Skeletal muscle cell (primary cell): ENCODE measurements around the gene UTS2R.
A peak's percentile ranks its signal among the peaks of the same experiment; 100 is the strongest.

Experiments
- DNase-seq: peaks from one replicate; pipeline ENCODE4 v3.0.0-alpha.2; 2010; ENCODE audit warnings: low read depth
- H3K4me3 ChIP-seq: 2 replicates; pipeline ENCODE4 v1.5.1; 2011; ENCODE audit warnings: low read depth, mild to moderate bottlenecking, control low read depth, low read length, moderate library complexity

The UTS2R gene

GRCh38 chr17:82385559-82386254 lies 14.1 kb downstream of the UTS2R start:
- H3K4me3 ChIP-seq, result no peak overlapping the region
- DNase-seq, result no peak

- DNase-seq, result no peak
- H3K4me3 ChIP-seq, result no peak overlapping the region
Measured at GRCh38 chr17:82386255-82386831, 14.8 kb downstream of the UTS2R start.

- H3K4me3 ChIP-seq, result no peak overlapping the region
Measured at GRCh38 chr17:82386881-82387704, 15.5 kb downstream of the UTS2R start.

GRCh38 chr17:82387705-82388106 lies 16.1 kb downstream of the UTS2R start:
- H3K4me3 ChIP-seq, result no peak overlapping the region
- no peak for DNase-seq

More at GRCh38 chr17:82386881-82387704, 15.5 kb downstream of the UTS2R start:
- DNase-seq, result no peak

- H3K4me3 ChIP-seq, result no peak overlapping the region
- DNase-seq, result no peak
Measured at GRCh38 chr17:82388223-82388921, 16.8 kb downstream of the UTS2R start.

GRCh38 chr17:82388922-82389283 lies 17.3 kb downstream of the UTS2R start:
- no peak overlapping the region for H3K4me3 ChIP-seq
- DNase-seq, result no peak

GRCh38 chr17:82389379-82389778 lies 17.8 kb downstream of the UTS2R start:
- no peak for DNase-seq
- H3K4me3 ChIP-seq, result no peak overlapping the region

GRCh38 chr17:82390015-82390859 lies 18.7 kb downstream of the UTS2R start:
- no peak for DNase-seq
- no peak overlapping the region for H3K4me3 ChIP-seq

- no peak overlapping the region for H3K4me3 ChIP-seq
- no peak for DNase-seq
Measured at GRCh38 chr17:82390860-82391435, 19.4 kb downstream of the UTS2R start.

GRCh38 chr17:82391496-82392066 lies 20.0 kb downstream of the UTS2R start:
- no peak for DNase-seq
- no peak overlapping the region for H3K4me3 ChIP-seq

- DNase-seq, result no peak
- no peak overlapping the region for H3K4me3 ChIP-seq
Measured at GRCh38 chr17:82392209-82392920, 20.8 kb downstream of the UTS2R start.

GRCh38 chr17:82392941-82393340 lies 21.4 kb downstream of the UTS2R start:
- H3K4me3 ChIP-seq, result no peak overlapping the region
- no peak for DNase-seq

- DNase-seq, result no peak
- no peak overlapping the region for H3K4me3 ChIP-seq
Measured at GRCh38 chr17:82394278-82394677, 22.7 kb downstream of the UTS2R start.

- H3K4me3 ChIP-seq, result no peak overlapping the region
- peak; percentile 97 for DNase-seq
Measured at GRCh38 chr17:82396601-82397435, 25.3 kb downstream of the UTS2R start.

- no peak for DNase-seq
- H3K4me3 ChIP-seq, result no peak overlapping the region
Measured at GRCh38 chr17:82397449-82398335, 26.1 kb downstream of the UTS2R start.

GRCh38 chr17:82399041-82399441 lies 27.5 kb downstream of the UTS2R start:
- peak; percentile 82 for DNase-seq
- no peak overlapping the region for H3K4me3 ChIP-seq
